GM06990 (cell line): ENCODE measurements around the gene NKX3-2.

Experiments
- DNase-seq: peaks from one replicate; pipeline ENCODE4 v3.0.0-alpha.2; 2011; ENCODE audit not compliant: insufficient read length; ENCODE audit errors: extremely low read depth
- H3K27me3 ChIP-seq: replicated peaks from 2 replicates; pipeline ENCODE4 v1.6.0; 2011; ENCODE audit warnings: low read length; ENCODE audit not compliant: control insufficient read depth, insufficient read depth
- H3K36me3 ChIP-seq: 2 replicates; pipeline ENCODE4 v1.5.1; 2011; ENCODE audit warnings: low read length; ENCODE audit not compliant: control insufficient read depth, insufficient read depth
- H3K4me3 ChIP-seq: replicated peaks from 2 replicates; pipeline ENCODE4 v1.5.1; 2011; ENCODE audit warnings: low read depth, mild to moderate bottlenecking, control low read depth, low read length
- CTCF ChIP-seq: IDR thresholded peaks from 2 replicates; pipeline ENCODE4 v1.5.1; 2011; ENCODE audit warnings: low read length, control low read depth, mild to moderate bottlenecking, inconsistent platforms; ENCODE audit not compliant: insufficient read depth, poor library complexity, severe bottlenecking

NKX3-2 gene

GRCh38 chr4:13516315-13516860 is 27.9 kb downstream of the NKX3-2 start:
- no peak for DNase-seq
- H3K36me3 ChIP-seq, result no peaks in the 10 kb centered on the region
- H3K27me3 ChIP-seq, result no peaks in the 10 kb centered on the region
- no peak for TF ChIP-seq CTCF
- H3K4me3 ChIP-seq, result no peak overlapping the region

GRCh38 chr4:13515268-13515667 is 29.0 kb downstream of the NKX3-2 start:
- Histone ChIP-seq H3K4me3 (no peak overlapping the region), H3K27me3 (no peaks in the 10 kb centered on the region), H3K36me3 (no peaks in the 10 kb centered on the region)
- no peak for TF ChIP-seq CTCF
- no peak for DNase-seq

- H3K36me3 ChIP-seq, result no peaks in the 10 kb centered on the region
- no peak for DNase-seq
- no peaks in the 10 kb centered on the region for H3K27me3 ChIP-seq
- TF ChIP-seq CTCF, result no peak
- no peak overlapping the region for H3K4me3 ChIP-seq
These were observed 29.6 kb downstream of the NKX3-2 start for GRCh38 chr4:13514722-13515121.

GRCh38 chr4:13511101-13511500 is 33.2 kb downstream of the NKX3-2 start:
- Histone ChIP-seq H3K36me3 (no peaks in the 10 kb centered on the region), H3K27me3 (no peaks in the 10 kb centered on the region), H3K4me3 (no peak overlapping the region)
- DNase-seq, result no peak
- no peak for TF ChIP-seq CTCF

- Histone ChIP-seq H3K27me3 (no peaks in the 10 kb centered on the region), H3K4me3 (no peak overlapping the region), H3K36me3 (no peaks in the 10 kb centered on the region)
- DNase-seq, result no peak
- TF ChIP-seq CTCF, result no peak
These were observed 34.9 kb downstream of the NKX3-2 start for GRCh38 chr4:13509442-13509841.

- DNase-seq, result no peak
- Histone ChIP-seq H3K4me3 (no peak overlapping the region), H3K36me3 (no peaks in the 10 kb centered on the region), H3K27me3 (no peaks in the 10 kb centered on the region)
- TF ChIP-seq CTCF, result no peak
These were observed 39.9 kb downstream of the NKX3-2 start for GRCh38 chr4:13504374-13504773.
